ENCODE data around the gene MOSPD2.

Gene MOSPD2

GRCh38 chrX:14915596-14915995 lies 42.4 kb downstream of the MOSPD2 start:
- TF ChIP-seq SIN3A (IDR thresholded peaks at IDR 0.05; ENCODE audit: borderline replicate concordance, insufficient read depth, low read length) = no peak
- TF ChIP-seq TAF1 (IDR thresholded peaks at IDR 0.05; ENCODE audit: borderline replicate concordance, insufficient read depth, low read length) = no peak
- no peak for TF ChIP-seq POLR2AphosphoS5 (IDR thresholded peaks at IDR 0.05; ENCODE audit: low read depth, low read length)
- TF ChIP-seq, protein P1, sequence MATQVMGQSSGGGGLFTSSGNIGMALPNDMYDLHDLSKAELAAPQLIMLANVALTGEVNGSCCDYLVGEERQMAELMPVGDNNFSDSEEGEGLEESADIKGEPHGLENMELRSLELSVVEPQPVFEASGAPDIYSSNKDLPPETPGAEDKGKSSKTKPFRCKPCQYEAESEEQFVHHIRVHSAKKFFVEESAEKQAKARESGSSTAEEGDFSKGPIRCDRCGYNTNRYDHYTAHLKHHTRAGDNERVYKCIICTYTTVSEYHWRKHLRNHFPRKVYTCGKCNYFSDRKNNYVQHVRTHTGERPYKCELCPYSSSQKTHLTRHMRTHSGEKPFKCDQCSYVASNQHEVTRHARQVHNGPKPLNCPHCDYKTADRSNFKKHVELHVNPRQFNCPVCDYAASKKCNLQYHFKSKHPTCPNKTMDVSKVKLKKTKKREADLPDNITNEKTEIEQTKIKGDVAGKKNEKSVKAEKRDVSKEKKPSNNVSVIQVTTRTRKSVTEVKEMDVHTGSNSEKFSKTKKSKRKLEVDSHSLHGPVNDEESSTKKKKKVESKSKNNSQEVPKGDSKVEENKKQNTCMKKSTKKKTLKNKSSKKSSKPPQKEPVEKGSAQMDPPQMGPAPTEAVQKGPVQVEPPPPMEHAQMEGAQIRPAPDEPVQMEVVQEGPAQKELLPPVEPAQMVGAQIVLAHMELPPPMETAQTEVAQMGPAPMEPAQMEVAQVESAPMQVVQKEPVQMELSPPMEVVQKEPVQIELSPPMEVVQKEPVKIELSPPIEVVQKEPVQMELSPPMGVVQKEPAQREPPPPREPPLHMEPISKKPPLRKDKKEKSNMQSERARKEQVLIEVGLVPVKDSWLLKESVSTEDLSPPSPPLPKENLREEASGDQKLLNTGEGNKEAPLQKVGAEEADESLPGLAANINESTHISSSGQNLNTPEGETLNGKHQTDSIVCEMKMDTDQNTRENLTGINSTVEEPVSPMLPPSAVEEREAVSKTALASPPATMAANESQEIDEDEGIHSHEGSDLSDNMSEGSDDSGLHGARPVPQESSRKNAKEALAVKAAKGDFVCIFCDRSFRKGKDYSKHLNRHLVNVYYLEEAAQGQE (IDR thresholded peaks at IDR 0.05; ENCODE audit: insufficient read depth in 1 of 2, low read depth in 2 of 2, low read length in 2 of 2) = no peak
- TF ChIP-seq FOXP2 (optimal IDR thresholded peaks at IDR 0.05; ENCODE audit: borderline replicate concordance, extremely low read depth, extremely low read length, insufficient read depth) = no peak

DNA sequence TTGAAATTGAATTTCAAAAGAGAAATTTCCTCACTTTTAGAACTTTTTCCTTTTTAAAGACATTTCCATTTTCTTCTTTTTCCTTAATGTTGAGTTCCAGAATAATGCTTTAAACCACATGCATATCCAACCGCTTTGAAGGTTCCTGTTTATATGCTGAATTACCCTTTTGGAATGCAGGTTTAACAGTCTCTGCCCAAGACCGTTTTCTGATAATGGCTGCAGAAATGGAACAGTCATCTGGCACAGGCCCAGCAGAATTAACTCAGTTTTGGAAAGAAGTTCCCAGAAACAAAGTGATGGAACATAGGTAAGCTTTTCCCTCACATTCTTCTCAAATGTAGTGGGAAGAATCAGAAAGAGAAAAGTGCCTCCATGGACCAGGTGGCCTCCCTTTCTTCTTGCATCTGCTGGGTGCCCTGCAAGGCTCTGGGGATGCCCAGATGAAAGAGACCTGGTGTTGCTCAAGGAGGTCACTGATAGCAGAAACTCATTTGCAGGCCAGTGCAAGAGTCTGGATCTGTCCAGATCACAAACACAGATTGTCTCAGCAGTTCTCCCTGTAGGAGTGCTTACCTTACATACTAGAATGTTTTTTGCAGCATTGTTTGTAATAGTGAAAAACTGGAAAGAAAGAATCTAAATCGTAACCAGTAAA lies 42.9 kb downstream of the MOSPD2 start:
- TF ChIP-seq SIN3A (IDR thresholded peaks at IDR 0.05; ENCODE audit: borderline replicate concordance, insufficient read depth, low read length) = no peak
- TF ChIP-seq POLR2AphosphoS5 (IDR thresholded peaks at IDR 0.05; ENCODE audit: low read depth, low read length) = no peak
- no peak for TF ChIP-seq FOXP2 (optimal IDR thresholded peaks at IDR 0.05; ENCODE audit: borderline replicate concordance, extremely low read depth, extremely low read length, insufficient read depth)
- TF ChIP-seq TAF1 (IDR thresholded peaks at IDR 0.05; ENCODE audit: borderline replicate concordance, insufficient read depth, low read length) = no peak
- TF ChIP-seq, protein P1 (IDR thresholded peaks at IDR 0.05; ENCODE audit: insufficient read depth in 1 of 2, low read depth in 2 of 2, low read length in 2 of 2) = no peak

- TF ChIP-seq FOXP2 (optimal IDR thresholded peaks at IDR 0.05; ENCODE audit: borderline replicate concordance, extremely low read depth, extremely low read length, insufficient read depth) (no peak), TAF1 (IDR thresholded peaks at IDR 0.05; ENCODE audit: borderline replicate concordance, insufficient read depth, low read length) (no peak)
Measured at GRCh38 chrX:14919407-14919806, 46.2 kb downstream of the MOSPD2 start.

DNA sequence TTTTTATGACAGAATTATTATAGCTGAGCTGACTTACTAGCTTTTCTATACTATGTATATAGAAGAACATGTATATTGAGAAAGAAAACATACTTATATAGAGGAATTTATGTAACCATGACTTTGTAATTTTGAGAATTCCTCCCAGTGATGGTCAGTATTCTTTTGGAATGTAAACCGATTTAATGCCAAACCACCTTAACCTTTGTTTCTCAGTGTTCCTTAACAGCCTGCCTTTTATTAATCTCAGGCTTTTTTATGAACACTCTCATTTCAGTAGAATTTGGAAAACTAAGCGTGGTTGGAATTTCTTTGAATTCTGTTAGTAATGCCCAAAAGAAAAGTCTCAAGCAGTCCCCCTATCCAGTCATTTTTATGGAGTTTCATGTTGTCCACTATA lies 47.0 kb downstream of the MOSPD2 start:
- TF ChIP-seq FOXP2 (optimal IDR thresholded peaks at IDR 0.05; ENCODE audit: borderline replicate concordance, extremely low read depth, extremely low read length, insufficient read depth) (no peak), POLR2AphosphoS5 (IDR thresholded peaks at IDR 0.05; ENCODE audit: low read depth, low read length) (no peak), SIN3A (IDR thresholded peaks at IDR 0.05; ENCODE audit: borderline replicate concordance, insufficient read depth, low read length) (no peak), TAF1 (IDR thresholded peaks at IDR 0.05; ENCODE audit: borderline replicate concordance, insufficient read depth, low read length) (no peak)
- TF ChIP-seq, protein P1 (IDR thresholded peaks at IDR 0.05; ENCODE audit: insufficient read depth in 1 of 2, low read depth in 2 of 2, low read length in 2 of 2) = no peak

GRCh38 chrX:14922437-14922836 lies 49.2 kb downstream of the MOSPD2 start:
- no peak for TF ChIP-seq SIN3A (IDR thresholded peaks at IDR 0.05; ENCODE audit: borderline replicate concordance, insufficient read depth, low read length)
- TF ChIP-seq, protein P1 (IDR thresholded peaks at IDR 0.05; ENCODE audit: insufficient read depth in 1 of 2, low read depth in 2 of 2, low read length in 2 of 2) = no peak
- TF ChIP-seq FOXP2 (optimal IDR thresholded peaks at IDR 0.05; ENCODE audit: borderline replicate concordance, extremely low read depth, extremely low read length, insufficient read depth) = no peak
- no peak for TF ChIP-seq TAF1 (IDR thresholded peaks at IDR 0.05; ENCODE audit: borderline replicate concordance, insufficient read depth, low read length)
- no peak for TF ChIP-seq POLR2AphosphoS5 (IDR thresholded peaks at IDR 0.05; ENCODE audit: low read depth, low read length)

Data from PFSK-1 (cell line).